Urinary bladder (tissue), 4 donors: ENCODE measurements around the gene METTL8. TPM values are rescaled to one million over a fixed set of nuclear protein-coding genes. Genes with fewer than 3 reads are reported as not detected.

Experiments
- DNase-seq: peaks from one replicate; pipeline ENCODE4 v3.0.0-alpha.2; 2015; ENCODE audit errors: extremely low spot score
- H3K27ac ChIP-seq: one replicate; pipeline ENCODE4 v1.5.1; 2013; ENCODE audit warnings: low read depth, mild to moderate bottlenecking, moderate library complexity
- H3K36me3 ChIP-seq: one replicate; pipeline ENCODE4 v1.6.1; 2013; ENCODE audit warnings: mild to moderate bottlenecking, moderate library complexity; ENCODE audit not compliant: insufficient read depth
- H3K4me1 ChIP-seq: one replicate; pipeline ENCODE4 v1.6.1; 2013; ENCODE audit warnings: mild to moderate bottlenecking, moderate library complexity; ENCODE audit not compliant: insufficient read depth
- H3K4me3 ChIP-seq: one replicate; pipeline ENCODE4 v1.5.1; 2013; ENCODE audit warnings: low read depth, low read length
- WGBS: extraction: QIAGEN DNeasy Blood & Tissue Kit; methylation state at CpG from one replicate; pipeline ENCODE4 v1.1.7; 2013; 5-methylcytosine and 5-hydroxymethylcytosine counted together
- polyA plus RNA-seq: library from polyadenylated mRNA; stranded (reverse); fragments of 200-250 nt; gene quantifications from one replicate; pipeline ENCODE4 v1.2.3, GENCODE V29; 2013
- total RNA-seq: library from RNA; depleted of rRNA; stranded (reverse); fragments of >200 nt; gene quantifications from one replicate; pipeline ENCODE4 v1.2.3, GENCODE V29; 2014
- donor health status: healthy with polysubstance abuse.
- donor health status: healthy.

METTL8 gene
- total and polyA plus RNA-seq, 2 donors = 13.1 to 31.2 TPM

- H3K36me3 ChIP-seq = no peaks in the 10 kb centered on the region
- no peak overlapping the region for H3K4me3 ChIP-seq
- no peaks in the 10 kb centered on the region for H3K4me1 ChIP-seq
- no peak overlapping the region for H3K27ac ChIP-seq
- no peak for DNase-seq
Observed at GRCh38 chr2:171287036-171287571, 146.7 kb downstream of the METTL8 start.

GRCh38 chr2:171281110-171281509 lies 152.7 kb downstream of the METTL8 start:
- Histone ChIP-seq H3K27ac (no peak overlapping the region), H3K4me3 (no peak overlapping the region), H3K36me3 (no peaks in the 10 kb centered on the region), H3K4me1 (no peaks in the 10 kb centered on the region)
- WGBS = 91% methylated on average over 3 of the region's 3 CpGs
- no peak for DNase-seq

- Histone ChIP-seq H3K4me3 (no peak overlapping the region), H3K27ac (no peak overlapping the region), H3K4me1 (no peaks in the 10 kb centered on the region), H3K36me3 (no peaks in the 10 kb centered on the region)
- no peak for DNase-seq
- 87% methylated on average over 13 of the region's 13 CpGs for WGBS
Observed at GRCh38 chr2:171279983-171280790, 153.6 kb downstream of the METTL8 start.

- no peak for DNase-seq
- H3K27ac ChIP-seq = no peak overlapping the region
- no peaks in the 10 kb centered on the region for H3K4me1 ChIP-seq
- H3K4me3 ChIP-seq = no peak overlapping the region
- no peaks in the 10 kb centered on the region for H3K36me3 ChIP-seq
- WGBS = 95% methylated on average over 2 of the region's 2 CpGs
Observed at GRCh38 chr2:171274757-171275156, 159.0 kb downstream of the METTL8 start.

- no peaks in the 10 kb centered on the region for H3K36me3 ChIP-seq
- no peak overlapping the region for H3K4me3 ChIP-seq
- DNase-seq = no peak
- no peaks in the 10 kb centered on the region for H3K4me1 ChIP-seq
- 21% methylated on average over 1 of the region's 1 CpG for WGBS
- H3K27ac ChIP-seq = no peak overlapping the region
Observed at GRCh38 chr2:171271971-171272436, 161.8 kb downstream of the METTL8 start.

GRCh38 chr2:171271386-171271785 lies 162.4 kb downstream of the METTL8 start:
- no peaks in the 10 kb centered on the region for H3K4me1 ChIP-seq
- no peaks in the 10 kb centered on the region for H3K36me3 ChIP-seq
- no peak overlapping the region for H3K4me3 ChIP-seq
- no peak overlapping the region for H3K27ac ChIP-seq
- no peak for DNase-seq
- 44% methylated on average over 1 of the region's 1 CpG for WGBS

- Histone ChIP-seq H3K4me1 (no peaks in the 10 kb centered on the region), H3K27ac (no peak overlapping the region), H3K4me3 (no peak overlapping the region), H3K36me3 (no peaks in the 10 kb centered on the region)
- WGBS = 76% methylated on average over 4 of the region's 4 CpGs
- DNase-seq = no peak
Observed at GRCh38 chr2:171267855-171268629, 165.7 kb downstream of the METTL8 start.

Other genes starting within 250 kb of the METTL8 start
- gene DCAF17, start 236 bp upstream of the METTL8 start, total RNA-seq = 48.0 TPM
- gene DCAF17, start 236 bp upstream of the METTL8 start, polyA plus RNA-seq = 9.3 TPM
- gene CYBRD1, start 88.5 kb upstream of the METTL8 start, total RNA-seq = 223 TPM
- 186 TPM for gene CYBRD1, start 88.5 kb upstream of the METTL8 start, polyA plus RNA-seq